AG09319 (cell line): ENCODE data around the gene FCRL5.

Experiments
- DNase-seq: peaks from one replicate; pipeline ENCODE4 v3.0.0-alpha.2; 2010; ENCODE audit warnings: low read depth; ENCODE audit errors: extremely low read depth
- CTCF ChIP-seq: IDR thresholded peaks from 2 replicates; pipeline ENCODE4 v1.5.1; 2011; ENCODE audit warnings: low read depth, mild to moderate bottlenecking, inconsistent platforms, low read length, moderate library complexity

FCRL5 gene

DNA sequence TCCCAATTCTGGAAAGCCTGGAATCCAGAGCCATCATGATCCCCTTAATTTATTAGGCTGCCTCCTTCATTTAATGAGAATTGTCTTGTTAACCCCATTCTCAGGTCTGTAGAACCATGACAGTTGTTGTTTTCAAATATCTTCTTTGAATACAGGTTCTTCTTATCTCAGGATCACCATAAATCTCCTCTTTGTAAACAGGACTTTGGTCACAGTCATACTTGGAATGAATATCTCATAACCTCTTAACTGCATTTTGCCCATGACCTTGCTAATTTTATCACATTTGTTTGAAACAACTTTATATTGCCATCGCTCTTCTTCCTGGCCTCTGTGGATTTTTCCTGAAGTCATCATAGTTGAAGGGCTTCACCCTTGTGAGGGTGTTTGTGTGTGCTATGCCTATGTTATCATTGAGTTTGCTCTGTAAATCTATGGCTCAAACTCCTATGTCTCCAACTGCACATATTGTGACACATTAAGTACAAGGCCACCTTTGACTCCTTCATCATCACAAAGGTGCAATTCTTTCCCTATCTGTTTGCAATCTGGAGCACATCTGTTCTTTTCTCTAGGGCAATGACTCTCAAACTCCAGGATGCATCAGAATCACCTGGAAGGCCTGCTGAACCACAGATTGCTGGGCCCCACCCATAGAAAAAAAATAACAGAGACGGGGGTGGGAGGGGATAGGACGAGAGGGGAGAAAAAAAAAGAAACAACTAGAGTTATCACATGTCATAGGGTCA is 54.2 kb downstream of the FCRL5 start:
- TF ChIP-seq CTCF, result no peak
- no peak for DNase-seq

- DNase-seq, result no peak
- TF ChIP-seq CTCF, result no peak
Observed at GRCh38 chr1:157497284-157497683, 55.0 kb downstream of the FCRL5 start.

DNA sequence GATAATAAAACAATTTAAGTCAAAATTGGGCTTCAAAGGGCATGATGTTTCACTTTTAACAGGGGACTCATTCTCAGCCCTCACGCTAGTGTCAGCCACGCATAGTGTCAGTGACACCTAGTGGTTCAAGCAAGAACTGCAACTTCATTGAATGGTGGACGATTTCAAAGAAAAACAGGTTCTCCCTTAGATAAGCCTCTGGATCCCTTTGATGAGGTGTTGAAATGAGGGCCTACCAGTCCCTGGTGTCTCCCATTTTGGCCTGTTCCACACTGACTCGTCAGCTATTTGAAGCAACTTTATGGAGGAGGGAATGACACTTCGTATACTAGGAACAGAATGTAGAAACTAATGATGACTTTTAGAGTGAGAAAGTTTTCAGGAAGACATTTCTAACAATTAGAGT is 56.2 kb downstream of the FCRL5 start:
- no peak for DNase-seq
- peak; percentile 86 for TF ChIP-seq CTCF

DNA sequence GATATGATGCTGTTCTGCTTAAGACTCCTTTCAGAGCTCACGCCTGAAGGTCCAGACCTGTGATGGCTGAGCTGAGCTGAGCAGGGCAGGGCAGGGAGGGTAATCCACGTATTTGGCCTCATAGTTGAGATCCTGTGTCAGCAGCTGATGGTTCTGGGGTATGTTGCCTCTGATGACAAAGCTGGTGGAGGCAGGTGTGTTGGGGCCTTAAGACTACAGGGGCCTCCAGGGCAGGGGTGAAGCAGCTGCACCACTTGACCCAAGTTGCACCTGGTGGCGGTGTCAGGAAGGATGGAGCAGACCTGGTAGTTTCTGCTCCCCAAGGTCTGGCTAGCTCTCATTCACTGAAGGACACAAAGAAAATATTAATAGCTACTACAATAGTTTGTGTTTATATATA is 57.0 kb downstream of the FCRL5 start:
- TF ChIP-seq CTCF, result no peak
- DNase-seq, result no peak

GRCh38 chr1:157494093-157494492 is 58.2 kb downstream of the FCRL5 start:
- no peak for DNase-seq
- no peak for TF ChIP-seq CTCF

DNA sequence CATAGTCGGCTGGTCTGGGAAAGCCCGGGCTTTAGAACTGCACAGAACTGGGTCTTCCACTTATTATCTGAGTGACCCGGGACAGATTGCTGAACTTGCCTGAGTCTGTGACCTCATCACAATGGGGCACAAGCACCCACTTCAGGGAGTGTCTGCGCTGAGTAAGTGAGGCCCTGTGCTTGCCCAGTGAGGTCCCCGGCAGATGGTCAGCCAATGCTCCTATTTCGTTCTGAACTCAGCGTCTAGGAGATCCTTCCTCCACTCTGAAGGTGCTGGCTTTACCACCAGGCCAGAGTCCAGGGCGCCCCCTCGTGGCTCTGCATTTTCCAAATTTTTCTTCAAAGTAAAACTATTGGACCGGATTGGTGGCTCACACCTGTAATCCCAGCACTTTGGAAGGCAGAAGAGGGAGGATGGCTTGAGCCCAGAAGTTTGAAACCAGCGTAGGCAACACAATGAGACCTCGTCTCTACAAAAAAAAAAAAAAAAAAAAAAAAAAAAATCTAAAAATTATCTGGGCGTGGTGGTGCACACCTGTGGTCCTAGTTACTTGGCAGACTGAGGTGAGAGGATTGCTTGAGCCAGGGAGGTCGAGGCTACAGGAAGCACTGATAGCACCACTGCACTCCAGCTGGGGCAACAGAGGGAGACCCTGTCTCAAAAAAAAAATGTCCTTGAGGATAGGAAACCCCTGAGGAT is 61.7 kb downstream of the FCRL5 start:
- peak; percentile 3 for DNase-seq

More for the DNA sequence above, 61.7 kb downstream of the FCRL5 start:
- peak; percentile 69 for TF ChIP-seq CTCF
